GM21423 (cell line): ENCODE measurements around the gene GPANK1.

Experiments
- ATAC-seq: cut with Tn5 transposase; IDR thresholded peaks from one replicate; pipeline ENCODE4 v1.9.1; 2021; ENCODE audit warnings: mild to moderate bottlenecking, moderate library complexity; ENCODE audit not compliant: unreplicated experiment

GPANK1 gene

DNA sequence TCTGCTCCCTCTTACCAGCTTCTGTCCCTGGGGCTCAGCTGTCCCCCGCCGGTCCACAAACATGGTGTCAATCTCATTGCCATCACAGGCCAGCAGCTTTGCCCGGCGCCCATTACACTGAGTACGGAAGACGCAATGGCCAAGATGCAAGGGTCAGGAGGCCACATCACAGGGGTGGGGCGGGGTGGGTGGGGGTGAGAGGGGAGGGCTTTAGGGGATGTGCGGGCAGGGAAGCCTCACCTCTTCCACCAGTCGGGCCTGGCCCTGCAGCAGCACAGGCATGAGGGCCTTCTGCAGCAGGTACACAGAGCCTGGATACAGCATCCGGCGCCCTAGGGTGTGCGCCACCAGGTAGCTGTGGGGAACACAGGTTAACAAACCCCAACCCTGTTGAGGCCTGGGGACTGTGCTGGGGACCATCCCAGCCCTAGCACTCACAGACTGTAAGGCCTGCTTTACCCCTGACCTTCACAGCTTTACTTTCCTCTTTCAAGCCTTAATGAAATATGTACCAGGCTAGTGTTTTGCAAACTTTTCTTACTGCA lies 26.8 kb upstream of the GPANK1 start:
- no peak for ATAC-seq

DNA sequence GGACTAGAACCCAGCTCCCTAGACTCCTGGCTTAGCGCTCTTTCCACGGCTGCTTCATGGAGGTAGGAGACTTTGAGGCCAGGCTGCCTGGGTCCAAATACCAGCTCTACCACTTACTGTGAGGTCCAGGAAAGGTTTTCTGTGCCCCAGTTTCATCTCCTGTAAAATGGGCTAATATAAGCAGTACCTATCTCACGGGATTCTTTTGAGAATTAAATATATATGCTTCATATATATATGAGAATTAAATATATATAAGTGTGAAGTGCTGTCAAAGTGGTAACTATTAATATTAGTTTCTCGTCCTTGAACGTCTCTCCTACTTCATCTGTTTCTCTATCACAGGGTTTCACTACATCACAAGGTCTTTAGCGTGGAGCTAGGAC lies 26.3 kb upstream of the GPANK1 start:
- ATAC-seq, result no peak

DNA sequence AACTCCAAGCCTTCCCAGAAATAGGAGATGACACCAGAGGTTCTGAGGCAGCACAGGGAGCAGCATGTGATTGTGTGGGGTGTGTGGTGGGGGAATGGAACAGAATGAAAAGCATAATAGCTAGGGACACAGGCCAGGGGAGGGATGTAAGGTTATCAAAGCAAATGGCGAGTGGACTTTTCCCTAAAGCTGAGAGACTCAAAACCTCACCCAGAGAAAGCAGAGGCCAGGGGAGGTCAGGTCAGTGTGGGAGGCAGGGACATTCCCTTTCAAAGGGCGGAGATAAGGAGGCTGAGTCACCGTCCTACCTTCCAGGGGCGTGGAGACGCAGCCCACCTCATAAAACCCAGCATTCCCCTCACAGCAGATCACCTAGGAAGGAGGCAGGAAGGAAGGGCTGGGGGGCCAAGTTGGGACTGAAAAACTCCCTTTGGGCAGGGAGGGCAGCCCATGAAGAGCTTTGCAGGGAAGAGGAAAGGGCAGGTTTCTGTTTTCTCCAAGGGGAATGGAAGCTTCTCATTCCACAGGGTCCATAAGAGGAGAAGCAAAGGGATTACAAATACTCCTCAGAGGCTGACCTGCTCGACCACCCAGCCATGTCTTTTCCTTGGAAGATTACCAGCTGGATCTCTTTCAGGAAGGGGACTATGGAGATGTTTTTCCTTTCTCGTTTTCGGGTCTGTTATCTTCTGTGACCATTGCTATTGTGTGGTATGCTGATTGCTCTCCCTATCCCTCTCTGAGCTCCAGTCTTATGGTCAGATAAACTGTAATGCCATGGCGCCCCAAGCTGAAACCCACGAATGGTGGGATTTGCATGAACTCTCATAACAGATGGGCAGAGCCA lies 25.7 kb upstream of the GPANK1 start:
- no peak for ATAC-seq

DNA sequence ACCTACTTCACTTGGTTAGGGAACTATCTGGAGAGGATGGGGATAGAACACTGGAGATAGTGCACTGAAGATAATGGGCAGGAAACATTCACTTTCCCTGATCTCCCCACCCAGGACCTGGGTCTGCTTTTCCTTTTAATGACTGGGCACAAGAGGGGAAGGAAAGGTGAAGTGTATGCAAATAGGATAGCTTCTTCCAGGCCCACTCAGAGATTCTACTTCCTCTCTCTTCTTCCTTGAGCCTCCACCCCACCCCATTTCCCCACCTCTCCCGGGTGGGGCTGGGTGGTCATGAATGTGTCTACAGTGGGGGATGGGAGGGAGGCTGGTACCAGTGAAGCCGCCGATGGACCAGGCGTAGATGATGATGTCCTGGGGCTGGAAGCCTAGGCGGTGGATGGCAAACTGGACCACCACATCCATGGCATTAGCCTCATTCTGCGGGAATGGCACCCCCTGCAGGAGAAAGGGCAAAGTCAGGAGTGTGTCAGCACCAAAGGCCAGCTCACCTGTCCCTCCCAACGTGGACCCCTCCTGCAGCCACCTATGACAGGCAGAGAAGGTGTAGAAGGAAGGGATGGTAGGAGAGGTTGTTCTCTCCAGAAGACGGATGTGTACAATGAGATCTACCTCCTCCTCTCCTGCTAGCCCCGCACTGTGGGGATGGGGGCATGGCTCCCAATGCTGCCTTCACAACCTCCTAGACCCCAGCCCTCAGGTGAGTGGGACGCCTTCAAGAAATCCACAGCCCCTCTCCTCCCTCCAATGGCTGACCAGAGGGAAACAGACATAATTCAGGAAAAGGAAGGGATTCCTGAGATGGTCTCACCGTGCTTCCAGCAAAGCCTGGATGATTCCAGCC lies 24.7 kb upstream of the GPANK1 start:
- no peak for ATAC-seq

DNA sequence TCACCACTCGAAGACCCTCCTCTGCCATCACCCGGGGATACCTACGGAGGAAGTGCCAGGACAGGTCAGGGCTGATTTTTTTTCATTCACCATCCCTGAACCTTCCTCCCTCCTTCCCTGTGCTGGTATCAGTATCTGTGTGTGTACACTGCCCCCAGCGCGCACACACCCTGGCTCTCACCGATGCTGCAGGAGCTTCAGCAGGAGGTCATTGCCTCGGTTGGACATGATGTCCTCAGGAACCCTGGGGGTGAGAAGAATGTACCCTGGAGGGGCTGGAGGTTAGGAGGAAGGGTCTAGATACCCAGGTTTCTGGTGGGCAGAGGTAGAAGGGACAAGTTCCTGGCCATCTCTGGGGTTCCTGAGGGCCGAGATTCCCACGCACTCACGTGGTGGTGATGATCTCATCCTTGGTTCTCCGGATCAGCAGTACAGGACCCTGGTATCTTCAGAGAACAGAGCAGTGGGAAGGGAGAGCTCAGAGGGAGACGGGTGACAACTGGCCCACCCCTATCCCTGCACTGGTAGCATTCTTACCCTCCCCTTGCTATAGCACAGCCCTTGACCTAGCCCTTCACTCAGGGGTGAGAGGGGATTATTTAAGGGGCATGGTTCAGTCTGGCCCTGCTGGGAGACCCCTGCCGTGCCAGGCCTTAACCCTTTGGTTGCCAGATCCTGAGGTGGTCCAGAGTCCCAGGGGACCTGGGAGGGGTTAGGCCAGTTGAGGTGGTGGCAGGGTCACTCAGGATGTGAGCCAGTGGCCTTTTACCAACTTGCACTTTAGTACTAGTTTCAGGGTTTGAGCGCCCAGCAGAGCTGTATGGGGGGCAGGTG lies 23.3 kb upstream of the GPANK1 start:
- no peak for ATAC-seq

DNA sequence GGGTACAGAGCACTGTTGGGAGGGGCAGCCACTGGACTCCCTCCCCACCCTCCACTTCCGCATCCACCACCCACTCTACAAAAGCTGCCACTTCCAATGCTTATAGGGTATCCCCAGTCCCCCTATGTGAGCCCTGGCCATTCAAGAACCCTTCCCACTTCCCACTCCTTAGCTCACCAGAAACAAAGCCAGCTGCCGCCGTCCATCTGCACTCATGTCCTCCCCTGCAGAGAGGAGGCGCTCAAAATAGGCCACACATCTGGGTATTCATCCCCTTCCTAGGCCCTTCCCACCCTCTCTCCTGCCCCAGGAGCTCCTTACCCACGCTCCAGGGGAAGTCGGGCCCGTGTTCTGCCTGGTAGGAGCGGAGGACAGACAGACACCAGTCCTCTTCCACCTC lies 22.5 kb upstream of the GPANK1 start:
- no peak for ATAC-seq

DNA sequence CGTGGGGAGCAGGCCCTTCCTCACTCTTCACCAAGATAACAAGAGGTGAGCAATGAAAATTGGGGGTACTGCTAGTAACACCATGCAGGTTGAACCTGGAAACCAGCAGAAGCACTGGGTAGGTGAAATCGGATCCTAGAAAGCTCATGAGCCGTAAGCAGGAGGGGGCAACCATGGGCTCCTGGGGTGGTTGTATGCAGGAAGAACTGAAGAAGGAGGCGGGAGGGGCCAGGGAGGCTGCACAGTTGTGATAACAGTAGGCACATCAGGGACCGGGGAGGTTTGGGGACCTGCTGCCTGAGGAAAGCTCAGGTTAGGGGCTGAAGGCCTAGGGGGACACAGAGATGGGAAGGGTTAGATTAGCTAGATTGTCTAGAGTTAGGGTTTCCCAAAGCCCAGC lies 21.7 kb upstream of the GPANK1 start:
- no peak for ATAC-seq

DNA sequence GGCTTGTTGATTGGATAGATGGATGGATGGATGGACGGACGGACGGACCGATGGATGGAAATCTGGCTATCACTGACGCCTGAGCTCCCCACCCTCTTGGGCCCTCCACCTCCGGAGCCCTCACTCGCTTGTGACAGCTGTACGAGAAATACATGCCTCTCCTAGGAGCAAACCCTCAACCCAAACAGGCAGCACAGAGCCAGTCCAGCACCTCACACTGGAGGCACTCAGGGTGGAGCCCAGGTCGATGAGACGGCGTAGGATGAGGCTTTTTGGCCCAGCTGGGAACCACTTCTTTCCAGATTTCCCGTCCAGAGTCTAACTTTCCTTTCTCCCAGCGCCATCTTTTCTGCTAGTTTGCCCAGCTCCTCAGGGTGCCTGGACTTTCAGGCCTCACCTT lies 18.8 kb upstream of the GPANK1 start:
- ATAC-seq, result no peak

DNA sequence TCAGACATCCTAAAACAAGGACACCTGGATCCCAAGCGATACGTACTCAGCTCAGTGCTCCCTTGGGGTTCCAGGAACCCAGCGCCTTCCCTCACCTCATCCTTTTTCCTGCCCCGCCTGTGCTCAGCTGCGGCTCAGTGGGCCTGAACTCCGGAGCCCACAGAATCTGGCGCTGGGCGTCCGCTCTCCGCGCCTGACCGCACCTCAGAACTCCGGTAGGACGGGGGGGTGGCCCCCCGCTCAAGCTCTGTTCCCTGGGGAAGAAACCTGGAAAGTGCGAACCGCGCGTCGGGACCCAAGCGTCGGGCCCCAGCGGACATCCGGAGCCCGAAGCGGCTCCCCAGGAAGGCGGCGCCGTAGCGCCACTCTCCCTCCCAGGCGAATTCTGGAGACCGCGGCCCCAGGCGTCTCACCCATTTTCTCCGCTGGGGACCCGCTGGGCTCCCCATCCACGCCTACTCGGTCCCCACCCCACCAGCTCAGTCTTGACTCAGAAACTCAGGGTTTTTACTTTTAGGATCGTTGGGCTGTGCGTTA lies 16.4 kb upstream of the GPANK1 start:
- ATAC-seq, result no peak

DNA sequence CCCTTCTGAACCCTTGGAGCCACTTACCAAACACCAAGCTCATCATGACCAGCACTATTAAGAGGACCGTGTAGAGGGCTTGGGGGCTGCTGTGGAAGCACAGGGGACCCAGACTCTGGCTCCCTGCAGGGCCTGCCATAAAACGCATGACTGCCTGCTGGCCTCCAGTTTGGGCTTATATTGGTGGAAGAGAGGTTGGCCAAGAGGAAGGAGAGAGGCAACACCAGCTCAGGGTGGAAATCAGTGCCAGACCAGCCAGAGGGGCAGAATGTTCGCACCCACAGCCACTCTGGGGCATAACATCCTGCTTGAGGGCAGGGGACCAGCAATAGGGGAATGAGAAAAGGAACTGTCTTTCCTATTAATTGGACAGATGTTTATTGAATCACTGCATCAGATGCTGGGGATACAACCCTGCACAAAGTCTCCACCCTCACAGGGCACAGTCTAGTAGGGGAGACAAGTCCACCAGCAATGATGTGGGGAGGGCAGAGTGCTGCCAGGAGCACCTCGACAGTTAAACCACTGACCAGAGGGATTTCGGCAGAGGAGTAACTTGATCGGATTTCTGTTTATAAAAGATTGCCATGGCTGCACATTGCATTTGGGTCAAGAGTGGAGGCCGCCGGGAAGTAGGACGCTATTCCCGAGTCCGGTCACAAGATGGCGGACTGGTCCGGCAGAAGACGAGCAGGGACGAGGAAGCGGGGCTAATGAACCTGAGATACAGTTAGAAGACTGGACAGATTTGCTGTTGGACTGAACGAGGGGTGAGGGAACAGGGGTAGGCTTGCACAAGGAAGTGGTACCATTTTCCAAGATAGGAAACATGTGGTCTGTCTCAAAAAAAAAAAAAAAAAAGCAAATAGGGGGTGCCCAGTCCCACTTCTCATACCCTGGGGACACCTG lies 15.7 kb upstream of the GPANK1 start, which contains the start of gene LY6G5C:
TSS of gene LY6G5C (minus strand) at position 842 of the 909 bp plus-strand sequence. CDS start at position 148, 694 bp downstream.
- ATAC-seq, result no peak

DNA sequence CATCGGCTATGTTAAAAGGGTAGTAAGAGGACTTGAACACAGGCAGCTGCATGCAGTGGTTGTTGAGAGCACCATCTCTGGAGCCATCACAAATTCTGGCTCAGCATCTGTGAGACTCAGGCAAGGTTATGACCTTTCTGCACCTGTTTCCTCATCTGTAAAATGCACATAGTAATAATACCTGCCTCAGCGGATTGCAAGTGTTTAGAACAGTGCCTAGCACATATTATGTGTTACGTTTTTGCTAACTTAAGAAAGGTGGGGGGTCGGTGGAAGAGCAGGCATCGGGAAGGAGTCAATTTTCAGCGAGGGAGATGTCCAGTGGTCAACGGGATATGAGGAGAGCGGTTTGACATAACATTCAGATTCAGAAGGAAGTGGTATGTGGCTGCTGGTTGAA lies 13.2 kb upstream of the GPANK1 start:
- no peak for ATAC-seq

DNA sequence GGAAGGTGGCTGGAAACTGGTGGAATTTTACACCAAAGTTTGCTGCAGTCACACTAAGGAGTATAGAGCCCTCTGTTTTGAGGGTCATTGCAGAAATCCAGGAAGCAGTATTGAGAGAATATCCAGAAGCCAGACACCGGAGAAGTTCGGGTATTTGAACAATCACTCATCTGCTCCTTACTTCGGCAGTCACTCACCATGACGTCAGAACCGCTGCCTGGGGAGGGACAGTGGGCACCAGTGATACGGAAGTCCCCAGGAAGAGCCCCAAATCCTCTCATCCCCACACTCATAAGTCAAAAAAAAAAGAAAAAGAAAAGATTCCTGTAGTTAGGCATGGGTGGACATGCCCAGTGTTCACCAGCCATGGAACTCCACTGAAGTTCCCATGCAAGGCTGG lies 12.1 kb upstream of the GPANK1 start:
- ATAC-seq, result no peak

DNA sequence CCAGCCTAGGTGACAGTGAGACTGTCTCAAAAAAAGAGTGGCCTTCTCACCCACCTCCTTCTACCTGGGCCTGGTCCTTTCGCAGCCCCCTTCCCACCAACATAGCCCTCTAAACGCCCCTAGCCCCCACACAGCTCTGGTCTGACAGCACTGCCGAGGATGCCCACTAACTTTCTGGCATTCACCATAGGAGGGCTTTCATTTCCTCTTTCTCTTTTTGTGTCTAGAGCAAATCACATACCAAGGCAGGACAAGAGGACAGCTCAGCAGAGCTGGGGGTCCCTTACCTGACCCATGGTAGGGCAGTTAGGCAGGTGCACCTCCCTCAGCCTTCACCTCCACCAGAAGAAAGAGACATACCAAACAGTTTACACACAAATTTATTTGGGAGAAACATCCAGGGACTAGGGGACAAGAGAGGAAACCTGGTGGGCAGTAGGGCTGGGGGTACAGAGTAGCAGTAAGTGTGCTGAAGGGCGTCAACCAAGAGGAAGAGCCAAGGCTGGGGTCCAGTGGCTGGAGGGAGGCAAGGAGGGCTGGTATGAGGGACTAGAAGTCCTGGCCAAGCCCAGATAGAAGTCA lies 11.6 kb upstream of the GPANK1 start:
- no peak for ATAC-seq

DNA sequence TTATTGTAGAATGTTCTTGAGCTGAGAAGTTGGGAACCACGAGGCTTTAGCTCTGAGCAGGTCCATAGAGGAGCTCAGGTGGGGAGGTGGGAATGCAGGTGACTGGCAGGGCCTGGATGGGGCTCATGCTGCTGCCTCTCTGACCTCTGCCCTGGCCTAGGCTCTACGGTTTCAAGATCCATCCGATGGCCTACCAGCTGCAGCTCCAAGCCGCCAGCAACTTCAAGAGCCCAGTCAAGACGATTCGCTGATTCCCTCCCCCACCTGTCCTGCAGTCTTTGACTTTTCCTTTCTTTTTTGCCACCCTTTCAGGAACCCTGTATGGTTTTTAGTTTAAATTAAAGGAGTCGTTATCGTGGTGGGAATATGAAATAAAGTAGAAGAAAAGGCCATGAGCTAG lies 4.9 kb upstream of the GPANK1 start, which contains the start of gene LY6G5B:
TSS of gene LY6G5B (plus strand) at position 301 of the 400 bp plus-strand sequence. CDS start 975 bp downstream, outside the sequence.
- no peak for ATAC-seq

DNA sequence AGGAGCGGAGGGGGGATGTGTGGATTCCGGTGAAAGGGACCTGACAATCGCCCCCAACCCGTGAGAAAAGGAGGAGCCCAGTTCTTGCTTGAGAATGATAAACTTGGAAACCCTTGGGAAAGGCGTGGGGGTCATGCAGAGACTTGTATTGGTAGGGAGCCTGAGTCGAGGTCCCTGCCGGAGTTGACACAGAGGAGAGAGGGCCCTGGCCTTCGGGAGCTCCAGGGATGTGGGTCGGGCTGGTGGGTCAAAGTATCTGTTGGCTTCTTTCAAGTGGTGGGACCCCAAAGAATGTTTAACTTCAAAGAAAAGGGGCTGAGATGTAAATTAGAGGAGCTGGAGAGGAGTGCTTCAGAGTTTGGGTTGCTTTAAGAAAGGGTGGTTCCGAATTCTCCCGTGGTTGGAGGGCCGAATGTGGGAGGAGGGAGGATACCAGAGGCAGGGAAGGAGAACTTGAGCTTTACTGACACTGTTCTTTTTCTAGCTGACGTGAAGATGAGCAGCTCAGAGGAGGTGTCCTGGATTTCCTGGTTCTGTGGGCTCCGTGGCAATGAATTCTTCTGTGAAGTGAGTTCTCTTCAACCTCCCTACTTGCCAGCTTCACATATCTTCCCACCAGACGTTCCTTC lies 1.7 kb upstream of the GPANK1 start:
- ATAC-seq, result no peak

DNA sequence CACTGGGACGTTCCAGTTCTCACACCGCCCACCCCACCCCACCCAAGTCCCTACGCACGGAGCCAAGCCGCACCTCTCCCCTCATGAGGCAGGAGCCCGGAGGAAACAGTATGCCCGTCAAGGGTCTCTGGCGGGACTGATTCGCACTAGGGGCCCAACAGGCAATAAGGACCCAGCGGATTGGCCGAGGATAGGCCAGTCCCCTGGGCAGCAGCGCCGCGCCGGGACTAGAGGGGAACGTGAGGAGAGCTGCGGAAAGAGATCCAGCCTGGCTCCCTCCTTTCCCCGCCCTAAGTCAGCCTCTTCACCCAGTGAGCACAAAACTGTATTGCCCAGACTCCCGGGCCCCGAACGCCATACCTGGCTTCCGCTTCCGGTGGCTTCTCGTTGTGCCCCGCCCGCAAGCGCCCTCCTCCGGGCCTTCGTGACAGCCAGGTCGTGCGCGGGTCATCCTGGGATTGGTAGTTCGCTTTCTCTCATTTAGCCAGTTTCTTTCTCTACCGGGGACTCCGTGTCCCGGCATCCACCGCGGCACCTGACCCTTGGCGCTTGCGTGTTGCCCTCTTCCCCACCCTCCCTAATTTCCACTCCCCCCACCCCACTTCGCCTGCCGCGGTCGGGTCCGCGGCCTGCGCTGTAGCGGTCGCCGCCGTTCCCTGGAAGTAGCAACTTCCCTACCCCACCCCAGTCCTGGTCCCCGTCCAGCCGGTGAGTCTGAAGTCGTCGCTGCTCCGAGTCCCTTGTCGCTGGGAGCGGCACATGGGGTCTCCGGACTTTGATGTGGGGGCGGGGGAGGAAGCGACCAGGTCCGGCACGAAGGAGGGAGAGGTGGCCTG lies 922 bp upstream of the GPANK1 start, which contains the start of gene CSNK2B:
TSS of gene CSNK2B (plus strand) at position 580 of the 836 bp plus-strand sequence. CDS start 752 bp downstream, outside the sequence.
- peak; percentile 73 for ATAC-seq

DNA sequence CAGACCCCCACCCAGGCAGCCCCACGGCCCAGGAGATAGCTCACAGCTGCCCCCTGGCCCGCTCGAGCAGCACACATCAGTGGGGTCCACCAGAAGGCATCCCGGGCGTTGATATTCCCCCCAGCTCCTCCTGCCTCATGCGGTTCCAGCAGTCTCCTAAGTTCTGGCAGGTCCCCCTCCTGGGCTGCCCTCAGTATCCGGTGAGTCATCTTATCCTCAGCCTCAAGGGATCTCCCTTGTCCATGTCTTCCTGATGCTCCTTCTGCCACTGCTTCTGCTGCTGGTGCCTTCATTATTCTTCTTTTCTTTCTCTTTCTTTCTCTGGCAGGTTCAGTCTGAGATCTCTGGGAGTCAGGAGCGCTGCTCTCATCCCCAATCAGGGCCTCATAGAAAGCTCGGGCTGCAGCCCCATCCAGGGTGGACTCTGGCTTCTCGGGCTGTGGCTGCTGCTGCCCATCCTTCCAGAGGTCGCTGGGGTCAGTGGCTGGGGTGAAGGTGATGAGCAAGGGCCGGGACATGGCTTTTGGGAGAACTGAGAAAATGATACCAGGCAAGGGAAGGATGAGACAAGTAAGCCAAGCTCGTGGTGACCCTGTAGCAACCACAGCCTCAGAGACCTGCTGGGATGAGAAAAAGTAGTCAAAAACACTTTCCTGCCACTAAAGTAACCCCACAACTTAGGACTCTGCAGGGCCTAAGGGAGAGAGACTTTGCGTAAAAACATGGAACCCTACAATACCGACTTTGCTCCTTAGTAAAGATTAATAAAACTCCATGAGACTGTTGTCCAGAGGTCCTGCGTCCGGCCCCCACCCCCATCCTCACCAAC lies 622 bp downstream of the GPANK1 start:
- ATAC-seq, result no peak
